Measurements from ENCODE around the gene JCHAIN. TPM values are rescaled to one million over a fixed set of nuclear protein-coding genes. Genes with fewer than 3 reads are reported as not detected.
"Not testable (repeated sequence)": the region's sequence is repeated elsewhere in the genome, so short reads cannot be mapped to it uniquely, and the experiment has no call there.

Gene JCHAIN
- polyA plus RNA-seq, 1 donor (not counting 4 experiments of a cell fraction or from before 2014, with no cell fraction given) = not detected

DNA sequence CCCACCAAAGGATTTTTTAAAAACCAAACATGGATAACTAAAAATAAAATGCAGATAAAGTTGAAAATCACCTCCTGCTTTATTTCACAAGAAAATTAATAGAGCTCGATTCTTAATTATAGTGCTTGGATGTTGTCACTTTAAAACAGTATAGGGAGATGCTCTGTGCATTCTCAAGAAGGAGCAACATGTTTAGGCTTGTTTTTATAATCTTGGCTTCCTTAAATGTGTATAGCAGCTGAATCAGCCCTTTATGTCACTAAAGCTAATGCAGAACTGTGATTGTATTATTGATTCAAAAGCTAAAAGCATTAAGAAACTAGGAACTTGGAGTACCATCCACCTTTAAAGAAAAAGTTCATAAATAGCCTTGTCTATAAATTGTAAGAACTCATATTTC lies 35.0 kb upstream of the JCHAIN start:
- Histone ChIP-seq H3K27me3 (ENCODE audit: control insufficient read depth, extremely low read depth, insufficient read depth, low read length) (no peaks in the 10 kb centered on the region), H3K4me3 (ENCODE audit: control insufficient read depth in 2 of 3, extremely low read depth in 1 of 3, insufficient read depth in 2 of 3, low read depth in 1 of 3, low read length in 3 of 3) (peak overlapping the region in 1 of 3 experiments; percentile 31), H3K36me3 (ENCODE audit: control insufficient read depth in 2 of 2, extremely low read depth in 1 of 2, insufficient read depth in 2 of 2, low read length in 2 of 2) (no peaks in the 10 kb centered on the region), H3K4me1 (ENCODE audit: control insufficient read depth, extremely low read depth, insufficient read depth, low read length) (peaks cover 7% of the 10 kb centered on the region), H3K79me2 (ENCODE audit: control insufficient read depth, insufficient read depth, low read length) (peaks cover 2% of the 10 kb centered on the region), H3K9ac (ENCODE audit: control insufficient read depth, extremely low read depth, insufficient read depth, low read length) (no peak overlapping the region), H3K4me2 (ENCODE audit: control insufficient read depth, extremely low read depth, insufficient read depth, low read depth, low read length) (peak overlapping the region; percentile 35), H3K27ac (ENCODE audit: control insufficient read depth, insufficient read depth, low read length) (no peak overlapping the region), H3K9me3 (ENCODE audit: control insufficient read depth, low read depth, low read length) (no peaks in the 10 kb centered on the region), H2AFZ (ENCODE audit: control insufficient read depth, low read length) (no peak overlapping the region), H3K9me1 (ENCODE audit: control insufficient read depth, extremely low read depth, insufficient read depth, low read length) (no peaks in the 10 kb centered on the region), H4K20me1 (ENCODE audit: control insufficient read depth, extremely low read depth, insufficient read depth, low read length) (no peaks in the 10 kb centered on the region)
- no peak for FAIRE-seq
- TF ChIP-seq EZH2 (IDR thresholded peaks at IDR 0.05; ENCODE audit: low read length) = no peak
- TF ChIP-seq, protein P1, sequence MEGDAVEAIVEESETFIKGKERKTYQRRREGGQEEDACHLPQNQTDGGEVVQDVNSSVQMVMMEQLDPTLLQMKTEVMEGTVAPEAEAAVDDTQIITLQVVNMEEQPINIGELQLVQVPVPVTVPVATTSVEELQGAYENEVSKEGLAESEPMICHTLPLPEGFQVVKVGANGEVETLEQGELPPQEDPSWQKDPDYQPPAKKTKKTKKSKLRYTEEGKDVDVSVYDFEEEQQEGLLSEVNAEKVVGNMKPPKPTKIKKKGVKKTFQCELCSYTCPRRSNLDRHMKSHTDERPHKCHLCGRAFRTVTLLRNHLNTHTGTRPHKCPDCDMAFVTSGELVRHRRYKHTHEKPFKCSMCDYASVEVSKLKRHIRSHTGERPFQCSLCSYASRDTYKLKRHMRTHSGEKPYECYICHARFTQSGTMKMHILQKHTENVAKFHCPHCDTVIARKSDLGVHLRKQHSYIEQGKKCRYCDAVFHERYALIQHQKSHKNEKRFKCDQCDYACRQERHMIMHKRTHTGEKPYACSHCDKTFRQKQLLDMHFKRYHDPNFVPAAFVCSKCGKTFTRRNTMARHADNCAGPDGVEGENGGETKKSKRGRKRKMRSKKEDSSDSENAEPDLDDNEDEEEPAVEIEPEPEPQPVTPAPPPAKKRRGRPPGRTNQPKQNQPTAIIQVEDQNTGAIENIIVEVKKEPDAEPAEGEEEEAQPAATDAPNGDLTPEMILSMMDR (optimal IDR thresholded peaks at IDR 0.05 in 1 of 3, IDR thresholded peaks at IDR 0.05 in 1 of 3, conservative IDR thresholded peaks at IDR 0.05 in 1 of 3; ENCODE audit: extremely low read depth in 1 of 3, insufficient read depth in 2 of 3, low read length in 3 of 3) = no peak
- no peak for DNase-seq (ENCODE audit: low read depth, low spot score)
- dilution Hi-C loops (cut with MboI; ENCODE audit: extremely low pct_ligation_motif_present, low sequenced_read_pairs) = no loop called here

- dilution Hi-C loops (cut with MboI; ENCODE audit: extremely low pct_ligation_motif_present, low sequenced_read_pairs) = no loop called here
- no peak for FAIRE-seq
- Histone ChIP-seq H3K9ac (ENCODE audit: control insufficient read depth, extremely low read depth, insufficient read depth, low read length) (no peak overlapping the region), H3K27me3 (ENCODE audit: control insufficient read depth, extremely low read depth, insufficient read depth, low read length) (no peaks in the 10 kb centered on the region), H3K4me1 (ENCODE audit: control insufficient read depth, extremely low read depth, insufficient read depth, low read length) (peaks cover 6% of the 10 kb centered on the region), H3K36me3 (ENCODE audit: control insufficient read depth in 2 of 2, extremely low read depth in 1 of 2, insufficient read depth in 2 of 2, low read length in 2 of 2) (no peaks in the 10 kb centered on the region), H3K27ac (ENCODE audit: control insufficient read depth, insufficient read depth, low read length) (no peak overlapping the region), H2AFZ (ENCODE audit: control insufficient read depth, low read length) (no peak overlapping the region), H3K4me3 (ENCODE audit: control insufficient read depth in 2 of 3, extremely low read depth in 1 of 3, insufficient read depth in 2 of 3, low read depth in 1 of 3, low read length in 3 of 3) (no peak overlapping the region), H3K9me3 (ENCODE audit: control insufficient read depth, low read depth, low read length) (no peaks in the 10 kb centered on the region), H3K79me2 (ENCODE audit: control insufficient read depth, insufficient read depth, low read length) (no peaks in the 10 kb centered on the region), H4K20me1 (ENCODE audit: control insufficient read depth, extremely low read depth, insufficient read depth, low read length) (no peaks in the 10 kb centered on the region), H3K9me1 (ENCODE audit: control insufficient read depth, extremely low read depth, insufficient read depth, low read length) (no peaks in the 10 kb centered on the region), H3K4me2 (ENCODE audit: control insufficient read depth, extremely low read depth, insufficient read depth, low read depth, low read length) (no peak overlapping the region)
- TF ChIP-seq, protein P1 (optimal IDR thresholded peaks at IDR 0.05 in 1 of 3, IDR thresholded peaks at IDR 0.05 in 1 of 3, conservative IDR thresholded peaks at IDR 0.05 in 1 of 3; ENCODE audit: extremely low read depth in 1 of 3, insufficient read depth in 2 of 3, low read length in 3 of 3) = no peak
- no peak for TF ChIP-seq EZH2 (IDR thresholded peaks at IDR 0.05; ENCODE audit: low read length)
- DNase-seq (ENCODE audit: low read depth, low spot score) = no peak
Measured at GRCh38 chr4:70700712-70701111, 34.4 kb upstream of the JCHAIN start.

DNA sequence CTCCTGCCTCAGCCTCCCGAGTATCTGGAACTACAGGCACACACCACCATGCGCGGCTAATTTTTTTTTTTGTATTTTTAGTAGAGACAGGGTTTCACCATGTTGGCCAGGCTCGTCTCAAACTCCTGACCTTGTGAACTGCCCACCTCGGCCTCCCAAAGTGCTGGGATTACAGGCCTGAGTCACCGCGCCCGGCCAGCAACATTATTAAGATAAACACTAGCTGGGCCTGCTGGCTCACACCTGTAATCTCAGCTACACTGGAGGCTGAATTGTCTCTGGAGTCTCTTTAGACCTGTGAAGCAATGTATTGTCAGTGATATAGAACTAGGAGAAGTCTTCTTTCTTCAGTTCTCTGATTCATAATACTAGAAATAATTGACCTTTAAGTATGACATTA lies 32.1 kb upstream of the JCHAIN start:
- H3K4me3 ChIP-seq (ENCODE audit: control insufficient read depth in 2 of 3, extremely low read depth in 1 of 3, insufficient read depth in 2 of 3, low read depth in 1 of 3, low read length in 3 of 3); H3K79me2 ChIP-seq (ENCODE audit: control insufficient read depth, insufficient read depth, low read length); H4K20me1 ChIP-seq (ENCODE audit: control insufficient read depth, extremely low read depth, insufficient read depth, low read length); H3K4me2 ChIP-seq (ENCODE audit: control insufficient read depth, extremely low read depth, insufficient read depth, low read depth, low read length); H3K9me1 ChIP-seq (ENCODE audit: control insufficient read depth, extremely low read depth, insufficient read depth, low read length); H3K9me3 ChIP-seq (ENCODE audit: control insufficient read depth, low read depth, low read length); FAIRE-seq; DNase-seq (ENCODE audit: low read depth, low spot score); H3K27ac ChIP-seq (ENCODE audit: control insufficient read depth, insufficient read depth, low read length); H3K9ac ChIP-seq (ENCODE audit: control insufficient read depth, extremely low read depth, insufficient read depth, low read length); dilution Hi-C loops (cut with MboI; ENCODE audit: extremely low pct_ligation_motif_present, low sequenced_read_pairs); H3K36me3 ChIP-seq (ENCODE audit: control insufficient read depth in 2 of 2, extremely low read depth in 1 of 2, insufficient read depth in 2 of 2, low read length in 2 of 2); H3K4me1 ChIP-seq (ENCODE audit: control insufficient read depth, extremely low read depth, insufficient read depth, low read length); H2AFZ ChIP-seq (ENCODE audit: control insufficient read depth, low read length); H3K27me3 ChIP-seq (ENCODE audit: control insufficient read depth, extremely low read depth, insufficient read depth, low read length): not testable (repeated sequence)

DNA sequence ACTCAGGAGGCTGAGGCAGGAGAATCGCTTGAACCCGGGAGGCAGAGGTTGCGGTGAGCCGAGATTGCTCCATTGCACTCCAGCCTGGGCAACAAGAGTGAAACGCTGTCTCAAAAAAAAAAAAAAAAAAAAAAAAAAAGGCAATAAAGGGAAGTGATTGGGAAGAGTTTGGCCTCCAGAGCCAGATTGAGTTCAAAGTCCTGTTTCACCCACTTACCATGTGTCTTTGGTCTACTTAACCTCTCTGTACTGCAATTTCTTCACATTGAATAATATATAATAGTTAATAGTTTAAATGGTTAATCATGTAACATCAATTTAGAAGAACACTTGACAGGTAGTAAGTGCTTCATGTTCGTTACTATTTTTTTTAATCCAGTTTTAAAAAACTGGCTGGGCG lies 28.3 kb upstream of the JCHAIN start:
- H4K20me1 ChIP-seq (ENCODE audit: control insufficient read depth, extremely low read depth, insufficient read depth, low read length); dilution Hi-C loops (cut with MboI; ENCODE audit: extremely low pct_ligation_motif_present, low sequenced_read_pairs); DNase-seq (ENCODE audit: low read depth, low spot score); H3K9ac ChIP-seq (ENCODE audit: control insufficient read depth, extremely low read depth, insufficient read depth, low read length); FAIRE-seq; H2AFZ ChIP-seq (ENCODE audit: control insufficient read depth, low read length); H3K9me3 ChIP-seq (ENCODE audit: control insufficient read depth, low read depth, low read length); H3K27me3 ChIP-seq (ENCODE audit: control insufficient read depth, extremely low read depth, insufficient read depth, low read length); H3K27ac ChIP-seq (ENCODE audit: control insufficient read depth, insufficient read depth, low read length); H3K4me3 ChIP-seq (ENCODE audit: control insufficient read depth in 2 of 3, extremely low read depth in 1 of 3, insufficient read depth in 2 of 3, low read depth in 1 of 3, low read length in 3 of 3); H3K4me2 ChIP-seq (ENCODE audit: control insufficient read depth, extremely low read depth, insufficient read depth, low read depth, low read length); H3K9me1 ChIP-seq (ENCODE audit: control insufficient read depth, extremely low read depth, insufficient read depth, low read length); H3K36me3 ChIP-seq (ENCODE audit: control insufficient read depth in 2 of 2, extremely low read depth in 1 of 2, insufficient read depth in 2 of 2, low read length in 2 of 2): not testable (repeated sequence)
- Histone ChIP-seq H3K4me1 (ENCODE audit: control insufficient read depth, extremely low read depth, insufficient read depth, low read length) (peaks cover 11% of the 10 kb centered on the region), H3K79me2 (ENCODE audit: control insufficient read depth, insufficient read depth, low read length) (peaks cover 26% of the 10 kb centered on the region)

Measured in keratinocyte (primary cell).